Measurements from ENCODE around the gene SIRT6.
A peak's percentile ranks its signal among the peaks of the same experiment; 100 is the strongest.

GRCh38 chr19:4208385-4209094 is 26.2 kb upstream of the SIRT6 start:
- TF ChIP-seq, protein P1, sequence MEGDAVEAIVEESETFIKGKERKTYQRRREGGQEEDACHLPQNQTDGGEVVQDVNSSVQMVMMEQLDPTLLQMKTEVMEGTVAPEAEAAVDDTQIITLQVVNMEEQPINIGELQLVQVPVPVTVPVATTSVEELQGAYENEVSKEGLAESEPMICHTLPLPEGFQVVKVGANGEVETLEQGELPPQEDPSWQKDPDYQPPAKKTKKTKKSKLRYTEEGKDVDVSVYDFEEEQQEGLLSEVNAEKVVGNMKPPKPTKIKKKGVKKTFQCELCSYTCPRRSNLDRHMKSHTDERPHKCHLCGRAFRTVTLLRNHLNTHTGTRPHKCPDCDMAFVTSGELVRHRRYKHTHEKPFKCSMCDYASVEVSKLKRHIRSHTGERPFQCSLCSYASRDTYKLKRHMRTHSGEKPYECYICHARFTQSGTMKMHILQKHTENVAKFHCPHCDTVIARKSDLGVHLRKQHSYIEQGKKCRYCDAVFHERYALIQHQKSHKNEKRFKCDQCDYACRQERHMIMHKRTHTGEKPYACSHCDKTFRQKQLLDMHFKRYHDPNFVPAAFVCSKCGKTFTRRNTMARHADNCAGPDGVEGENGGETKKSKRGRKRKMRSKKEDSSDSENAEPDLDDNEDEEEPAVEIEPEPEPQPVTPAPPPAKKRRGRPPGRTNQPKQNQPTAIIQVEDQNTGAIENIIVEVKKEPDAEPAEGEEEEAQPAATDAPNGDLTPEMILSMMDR (IDR thresholded peaks at IDR 0.05) = peak; percentile 29 to 60 (median 53)
- no peak for TF ChIP-seq POLR2A (IDR thresholded peaks at IDR 0.05)
